LNCAP (cell line): Measurements from ENCODE around the gene MAP6.

Experiments used
- TF ChIP-seq, protein P1 (sequence below): fragments of 450-650 bp; IDR thresholded peaks from 2 replicates; pipeline ENCODE4 v1.5.1; 2017; ENCODE audit warnings: mild to moderate bottlenecking

MAP6 gene

GRCh38 chr11:75625991-75626888, 42.6 kb downstream of the MAP6 start:
- TF ChIP-seq, protein P1, sequence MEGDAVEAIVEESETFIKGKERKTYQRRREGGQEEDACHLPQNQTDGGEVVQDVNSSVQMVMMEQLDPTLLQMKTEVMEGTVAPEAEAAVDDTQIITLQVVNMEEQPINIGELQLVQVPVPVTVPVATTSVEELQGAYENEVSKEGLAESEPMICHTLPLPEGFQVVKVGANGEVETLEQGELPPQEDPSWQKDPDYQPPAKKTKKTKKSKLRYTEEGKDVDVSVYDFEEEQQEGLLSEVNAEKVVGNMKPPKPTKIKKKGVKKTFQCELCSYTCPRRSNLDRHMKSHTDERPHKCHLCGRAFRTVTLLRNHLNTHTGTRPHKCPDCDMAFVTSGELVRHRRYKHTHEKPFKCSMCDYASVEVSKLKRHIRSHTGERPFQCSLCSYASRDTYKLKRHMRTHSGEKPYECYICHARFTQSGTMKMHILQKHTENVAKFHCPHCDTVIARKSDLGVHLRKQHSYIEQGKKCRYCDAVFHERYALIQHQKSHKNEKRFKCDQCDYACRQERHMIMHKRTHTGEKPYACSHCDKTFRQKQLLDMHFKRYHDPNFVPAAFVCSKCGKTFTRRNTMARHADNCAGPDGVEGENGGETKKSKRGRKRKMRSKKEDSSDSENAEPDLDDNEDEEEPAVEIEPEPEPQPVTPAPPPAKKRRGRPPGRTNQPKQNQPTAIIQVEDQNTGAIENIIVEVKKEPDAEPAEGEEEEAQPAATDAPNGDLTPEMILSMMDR: no peak

DNA sequence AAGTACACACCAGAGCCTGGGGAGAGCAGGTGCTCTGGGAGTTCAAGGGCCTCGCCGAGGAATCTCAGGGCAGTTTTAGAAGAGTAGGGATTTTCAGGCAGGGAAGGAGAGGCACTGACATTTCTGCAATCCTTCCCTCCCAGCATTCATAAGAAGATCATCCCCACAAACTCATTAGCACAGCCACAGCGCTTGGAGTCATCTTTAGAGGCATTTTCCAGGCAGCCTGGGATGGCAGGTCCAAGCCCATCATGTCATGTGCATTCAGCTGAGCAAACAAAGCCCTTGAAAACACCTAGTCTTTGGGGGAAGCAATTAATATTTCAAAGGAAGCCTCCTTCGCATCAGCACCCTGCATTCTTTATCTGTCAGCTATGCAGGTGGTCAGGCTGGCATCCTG, 43.8 kb downstream of the MAP6 start:
- TF ChIP-seq, protein P1: no peak

DNA sequence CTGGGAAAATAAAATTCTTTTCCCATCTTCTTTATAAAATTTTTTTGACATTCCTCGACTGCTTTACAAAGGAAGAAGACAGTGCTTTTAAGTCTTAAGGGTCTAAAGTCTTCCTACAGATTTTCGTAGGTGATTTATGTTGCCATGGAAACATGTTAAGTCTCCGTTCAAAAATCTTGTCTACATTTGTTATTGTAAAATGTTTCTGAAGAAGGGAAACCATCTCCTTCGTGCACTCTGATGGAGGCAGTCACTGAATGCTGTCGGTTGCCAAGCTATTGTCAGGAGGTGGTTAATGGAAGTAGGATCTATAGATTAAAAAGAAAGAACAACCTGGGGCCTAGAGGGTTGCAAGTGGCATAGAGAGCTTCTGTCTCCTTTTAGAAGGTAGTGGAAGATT, 52.6 kb downstream of the MAP6 start:
- TF ChIP-seq, protein P1: no peak

GRCh38 chr11:75615751-75616150, 53.1 kb downstream of the MAP6 start:
- TF ChIP-seq, protein P1: no peak

GRCh38 chr11:75611823-75612222, 57.0 kb downstream of the MAP6 start:
- TF ChIP-seq, protein P1: no peak

- TF ChIP-seq, protein P1: no peak
Measured at GRCh38 chr11:75606099-75606498, 62.7 kb downstream of the MAP6 start.

GRCh38 chr11:75603791-75604736, 64.8 kb downstream of the MAP6 start:
- TF ChIP-seq, protein P1: no peak
